Nephron progenitor cell (in vitro differentiated cells): Measurements from ENCODE around the gene ESYT3.

ENCODE experiments used
- DNase-seq: peaks from one replicate; pipeline ENCODE4 v3.0.0; 2021
- H3K27ac Mint-ChIP-seq: 2 replicates; pipeline ENCODE4 v1.8.0; 2021; ENCODE audit warnings: mild to moderate bottlenecking, moderate library complexity, mixed read lengths
- H3K27me3 Mint-ChIP-seq: 2 replicates; pipeline ENCODE4 v1.8.0; 2021; ENCODE audit warnings: mild to moderate bottlenecking, low read depth, mixed read lengths; ENCODE audit not compliant: poor library complexity
- H3K36me3 Mint-ChIP-seq: 2 replicates; pipeline ENCODE4 v1.8.0; 2021; ENCODE audit warnings: low read depth, mixed read lengths
- H3K4me1 Mint-ChIP-seq: 2 replicates; pipeline ENCODE4 v1.8.0; 2021; ENCODE audit warnings: mixed read lengths
- H3K4me3 Mint-ChIP-seq: 2 replicates; pipeline ENCODE4 v1.8.0; 2021; ENCODE audit warnings: mild to moderate bottlenecking, moderate library complexity, mixed read lengths
- H3K9me3 Mint-ChIP-seq: 2 replicates; pipeline ENCODE4 v1.8.0; 2021; ENCODE audit warnings: mild to moderate bottlenecking, moderate library complexity, mixed read lengths
- TF ChIP-seq, protein P1 (sequence below): fragments of 200-600 bp; sonication (generic); IDR thresholded peaks from 2 replicates; pipeline ENCODE4 v1.5.0; 2021; ENCODE audit warnings: antibody characterized with exemption

The ESYT3 gene, protein sequence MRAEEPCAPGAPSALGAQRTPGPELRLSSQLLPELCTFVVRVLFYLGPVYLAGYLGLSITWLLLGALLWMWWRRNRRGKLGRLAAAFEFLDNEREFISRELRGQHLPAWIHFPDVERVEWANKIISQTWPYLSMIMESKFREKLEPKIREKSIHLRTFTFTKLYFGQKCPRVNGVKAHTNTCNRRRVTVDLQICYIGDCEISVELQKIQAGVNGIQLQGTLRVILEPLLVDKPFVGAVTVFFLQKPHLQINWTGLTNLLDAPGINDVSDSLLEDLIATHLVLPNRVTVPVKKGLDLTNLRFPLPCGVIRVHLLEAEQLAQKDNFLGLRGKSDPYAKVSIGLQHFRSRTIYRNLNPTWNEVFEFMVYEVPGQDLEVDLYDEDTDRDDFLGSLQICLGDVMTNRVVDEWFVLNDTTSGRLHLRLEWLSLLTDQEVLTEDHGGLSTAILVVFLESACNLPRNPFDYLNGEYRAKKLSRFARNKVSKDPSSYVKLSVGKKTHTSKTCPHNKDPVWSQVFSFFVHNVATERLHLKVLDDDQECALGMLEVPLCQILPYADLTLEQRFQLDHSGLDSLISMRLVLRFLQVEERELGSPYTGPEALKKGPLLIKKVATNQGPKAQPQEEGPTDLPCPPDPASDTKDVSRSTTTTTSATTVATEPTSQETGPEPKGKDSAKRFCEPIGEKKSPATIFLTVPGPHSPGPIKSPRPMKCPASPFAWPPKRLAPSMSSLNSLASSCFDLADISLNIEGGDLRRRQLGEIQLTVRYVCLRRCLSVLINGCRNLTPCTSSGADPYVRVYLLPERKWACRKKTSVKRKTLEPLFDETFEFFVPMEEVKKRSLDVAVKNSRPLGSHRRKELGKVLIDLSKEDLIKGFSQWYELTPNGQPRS

DNA sequence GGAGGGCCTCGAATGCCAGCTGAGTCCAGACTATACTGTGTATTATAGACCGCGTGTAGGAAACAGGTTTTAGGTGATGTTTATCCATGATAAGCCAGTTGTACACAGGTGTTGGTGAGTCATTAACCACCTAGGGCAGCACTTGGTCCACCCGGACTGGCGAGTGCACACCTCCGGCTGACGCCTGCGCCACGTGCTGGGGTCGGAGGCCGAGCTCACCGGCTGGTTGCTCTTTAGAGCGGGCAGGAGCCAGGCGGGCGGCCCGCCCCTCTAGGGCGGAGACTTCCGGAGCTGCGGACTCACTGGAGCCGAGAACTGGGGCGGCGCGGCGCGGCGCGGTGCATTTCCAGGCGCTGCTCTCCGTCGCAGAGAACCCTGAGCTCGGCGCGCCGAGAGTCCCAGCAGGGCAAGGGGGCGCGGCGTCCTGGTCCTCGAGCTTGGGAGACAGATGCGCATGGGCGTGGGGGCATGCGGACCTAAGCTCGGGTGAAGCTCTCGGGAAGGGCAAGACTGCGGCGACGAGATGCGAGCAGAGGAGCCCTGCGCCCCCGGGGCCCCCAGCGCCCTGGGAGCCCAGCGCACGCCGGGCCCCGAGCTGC lies at the start of gene ESYT3:
TSS of gene ESYT3 (plus strand) at position 341 of the 599 bp plus-strand sequence. CDS start at position 524, 183 bp downstream.
- H3K4me1 Mint-ChIP-seq, result peaks cover 1% of the 10 kb centered on the region
- DNase-seq, result peak; percentile 79
- TF ChIP-seq, protein P1, sequence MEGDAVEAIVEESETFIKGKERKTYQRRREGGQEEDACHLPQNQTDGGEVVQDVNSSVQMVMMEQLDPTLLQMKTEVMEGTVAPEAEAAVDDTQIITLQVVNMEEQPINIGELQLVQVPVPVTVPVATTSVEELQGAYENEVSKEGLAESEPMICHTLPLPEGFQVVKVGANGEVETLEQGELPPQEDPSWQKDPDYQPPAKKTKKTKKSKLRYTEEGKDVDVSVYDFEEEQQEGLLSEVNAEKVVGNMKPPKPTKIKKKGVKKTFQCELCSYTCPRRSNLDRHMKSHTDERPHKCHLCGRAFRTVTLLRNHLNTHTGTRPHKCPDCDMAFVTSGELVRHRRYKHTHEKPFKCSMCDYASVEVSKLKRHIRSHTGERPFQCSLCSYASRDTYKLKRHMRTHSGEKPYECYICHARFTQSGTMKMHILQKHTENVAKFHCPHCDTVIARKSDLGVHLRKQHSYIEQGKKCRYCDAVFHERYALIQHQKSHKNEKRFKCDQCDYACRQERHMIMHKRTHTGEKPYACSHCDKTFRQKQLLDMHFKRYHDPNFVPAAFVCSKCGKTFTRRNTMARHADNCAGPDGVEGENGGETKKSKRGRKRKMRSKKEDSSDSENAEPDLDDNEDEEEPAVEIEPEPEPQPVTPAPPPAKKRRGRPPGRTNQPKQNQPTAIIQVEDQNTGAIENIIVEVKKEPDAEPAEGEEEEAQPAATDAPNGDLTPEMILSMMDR, result no peak

DNA sequence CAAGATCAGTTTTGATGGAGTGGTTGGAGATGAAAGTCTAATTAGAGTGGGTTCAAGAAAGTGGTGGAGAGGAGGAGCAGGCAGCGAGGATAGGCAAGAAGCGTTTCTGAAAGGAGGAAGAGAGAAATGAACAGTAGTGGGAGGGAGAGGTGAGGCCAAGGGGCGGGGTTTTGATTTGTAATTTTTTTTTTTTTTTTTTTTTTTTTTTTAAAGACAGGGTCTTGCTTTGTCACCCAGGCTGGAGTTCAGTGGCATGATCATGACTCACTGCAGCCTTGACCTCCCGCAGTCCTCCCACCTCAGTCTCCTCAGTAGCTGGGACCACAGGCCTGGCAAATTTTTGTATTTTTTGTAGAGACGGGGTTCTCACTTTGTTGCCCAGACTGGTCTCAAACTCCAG lies 49.4 kb upstream of the ESYT3 start:
- H3K9me3 Mint-ChIP-seq, result peaks cover 18% of the 10 kb centered on the region
- H3K36me3 Mint-ChIP-seq, result peaks cover 47% of the 10 kb centered on the region
- no peak overlapping the region for H3K4me3 Mint-ChIP-seq
- H3K27ac Mint-ChIP-seq, result no peak overlapping the region
- peaks cover 5% of the 10 kb centered on the region for H3K27me3 Mint-ChIP-seq
- TF ChIP-seq, protein P1, result no peak
- DNase-seq, result no peak
- peaks cover 23% of the 10 kb centered on the region for H3K4me1 Mint-ChIP-seq

More for the DNA sequence above, at the start of gene ESYT3:
- H3K9me3 Mint-ChIP-seq, result peaks cover 27% of the 10 kb centered on the region
- no peaks in the 10 kb centered on the region for H3K36me3 Mint-ChIP-seq
- H3K27me3 Mint-ChIP-seq, result peaks cover 95% of the 10 kb centered on the region
- H3K27ac Mint-ChIP-seq, result no peak within 1 kb of the TSS
- peak within 1 kb of the TSS; percentile 76 for H3K4me3 Mint-ChIP-seq

DNA sequence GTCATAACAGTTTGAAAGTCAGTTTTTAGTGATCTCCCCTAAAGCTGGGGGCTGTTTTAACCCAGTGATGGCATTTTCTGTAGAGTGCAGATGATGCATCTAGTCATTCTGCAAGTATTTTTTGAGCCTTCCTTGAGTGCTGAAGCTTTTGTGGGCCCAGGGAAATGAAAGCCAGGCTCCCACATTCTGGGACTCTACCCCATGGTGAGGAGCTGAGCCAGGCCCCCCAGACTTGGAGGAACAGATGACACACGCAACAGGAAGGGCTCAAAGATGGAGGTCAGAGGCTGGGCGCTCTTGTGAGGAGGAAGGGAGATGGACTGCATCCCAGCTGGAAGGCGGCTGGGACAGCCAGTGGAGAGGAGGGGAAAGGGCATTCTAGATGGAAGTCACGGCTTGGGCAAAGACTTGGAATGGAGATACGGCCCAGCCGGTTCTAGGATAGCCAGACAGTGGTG lies 45.2 kb upstream of the ESYT3 start:
- Mint-ChIP-seq H3K36me3 (peaks cover 26% of the 10 kb centered on the region), H3K27ac (no peak overlapping the region), H3K27me3 (peaks cover 3% of the 10 kb centered on the region), H3K4me3 (no peak overlapping the region), H3K9me3 (peaks cover 16% of the 10 kb centered on the region), H3K4me1 (peaks cover 15% of the 10 kb centered on the region)
- TF ChIP-seq, protein P1, result no peak
- DNase-seq, result no peak

DNA sequence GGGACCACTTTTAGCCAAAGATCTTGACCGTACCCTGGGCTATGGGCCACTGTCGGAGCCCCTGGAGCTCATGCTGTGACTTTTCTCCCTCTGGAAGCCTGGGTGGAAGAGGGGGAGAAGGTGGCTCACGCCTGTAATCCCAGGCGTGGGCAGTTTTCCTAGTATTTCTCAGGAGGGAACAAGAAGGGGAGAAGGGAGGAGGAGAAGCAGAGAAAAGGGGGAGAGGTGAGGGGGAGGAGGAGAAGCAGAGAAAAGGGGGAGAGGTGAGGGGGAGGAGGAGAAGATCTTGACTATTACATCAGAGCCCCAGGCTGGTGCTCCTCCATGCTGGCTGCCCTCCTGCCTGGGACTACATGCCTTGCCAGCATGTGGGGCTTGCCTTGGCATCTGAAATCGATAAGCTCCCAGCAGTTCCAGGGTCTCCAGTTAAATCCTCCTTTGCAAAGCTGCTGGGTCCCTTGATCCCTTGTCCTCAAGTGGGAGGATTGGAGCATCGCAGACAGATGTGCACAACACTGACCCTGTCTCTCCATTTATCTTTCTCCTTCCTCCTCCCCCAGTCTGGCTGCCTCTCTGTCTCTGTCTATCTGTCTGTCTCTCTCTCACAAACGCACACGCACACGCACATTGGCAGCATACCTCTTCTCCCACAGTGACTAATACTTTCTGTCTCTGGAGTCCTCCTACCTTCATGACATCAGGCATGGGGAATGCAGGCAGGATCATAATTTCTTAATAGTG lies 44.4 kb upstream of the ESYT3 start:
- H3K27ac Mint-ChIP-seq, result peak overlapping the region; percentile 81
- H3K27me3 Mint-ChIP-seq, result peaks cover 3% of the 10 kb centered on the region
- TF ChIP-seq, protein P1, result no peak
- peaks cover 18% of the 10 kb centered on the region for H3K36me3 Mint-ChIP-seq
- H3K4me1 Mint-ChIP-seq, result peaks cover 15% of the 10 kb centered on the region
- DNase-seq, result no peak
- H3K9me3 Mint-ChIP-seq, result peaks cover 8% of the 10 kb centered on the region
- no peak overlapping the region for H3K4me3 Mint-ChIP-seq

DNA sequence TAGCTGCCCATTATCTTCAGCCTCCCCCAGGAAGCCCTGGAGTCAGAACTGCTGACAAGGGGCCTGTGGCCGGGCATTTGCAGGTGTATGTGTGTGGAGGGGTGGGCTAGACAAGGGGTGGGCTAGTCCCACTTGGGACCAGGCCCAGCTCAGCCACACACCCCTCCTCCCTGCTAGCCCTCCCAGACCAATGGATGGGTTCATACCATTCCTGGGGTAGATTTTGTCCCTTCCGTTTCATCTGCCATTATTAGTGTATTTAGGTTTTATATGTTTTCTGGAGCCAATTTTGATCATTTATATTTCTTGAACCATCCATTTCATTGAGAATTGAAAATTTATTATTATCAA lies 43.9 kb upstream of the ESYT3 start:
- no peak for DNase-seq
- peaks cover 15% of the 10 kb centered on the region for H3K4me1 Mint-ChIP-seq
- no peak overlapping the region for H3K4me3 Mint-ChIP-seq
- H3K9me3 Mint-ChIP-seq, result peaks cover 8% of the 10 kb centered on the region
- TF ChIP-seq, protein P1, result no peak
- H3K27ac Mint-ChIP-seq, result peak overlapping the region; percentile 81
- H3K27me3 Mint-ChIP-seq, result peaks cover 3% of the 10 kb centered on the region
- H3K36me3 Mint-ChIP-seq, result peaks cover 16% of the 10 kb centered on the region
